MCF 10A (cell line): ENCODE measurements around the gene ATF7IP2. TPM values are rescaled to one million over a fixed set of nuclear protein-coding genes. Genes with fewer than 3 reads are reported as not detected.

Source experiments
- BruUV-seq: library from RNA; stranded (reverse); fragments of 400-500 nt; replicated peaks from 2 replicates; lab custom pipeline; 2021; lab: Mats Ljungman, UMichigan
- CTCF ChIA-PET: fragments of 300-600 bp; sonication (Branson Sonifier 250); formaldehyde crosslinking; extraction: SDS; loops from one replicate; lab custom pipeline; 2021; ENCODE audit warnings: antibody characterized with exemption, inconsistent platforms; lab: Yijun Ruan, JAX
- POLR2A ChIA-PET: fragments of 300-600, 350-650 bp; sonication (Branson Sonifier 250); formaldehyde crosslinking; extraction: SDS; loops from one replicate; lab custom pipeline; 2020; ENCODE audit warnings: antibody characterized with exemption, inconsistent platforms; lab: Yijun Ruan, JAX
- DNase-seq: peaks from one replicate; pipeline ENCODE4 v3.0.0-alpha.2; 2018; ENCODE audit not compliant: unreplicated experiment
- H3K27ac Mint-ChIP-seq: one replicate; pipeline ENCODE4 v1.8.0; 2022; ENCODE audit warnings: mild to moderate bottlenecking, low read depth, mixed read lengths; ENCODE audit not compliant: unreplicated experiment
- H3K27me3 Mint-ChIP-seq: one replicate; pipeline ENCODE4 v1.8.0; 2022; ENCODE audit warnings: mixed read lengths; ENCODE audit not compliant: insufficient read depth, unreplicated experiment
- H3K36me3 Mint-ChIP-seq: one replicate; pipeline ENCODE4 v1.8.0; 2022; ENCODE audit warnings: mild to moderate bottlenecking, moderate library complexity, mixed read lengths; ENCODE audit not compliant: insufficient read depth, unreplicated experiment
- H3K4me1 Mint-ChIP-seq: one replicate; pipeline ENCODE4 v1.8.0; 2022; ENCODE audit warnings: mixed read lengths; ENCODE audit not compliant: insufficient read depth, unreplicated experiment
- H3K4me3 Mint-ChIP-seq: one replicate; pipeline ENCODE4 v1.8.0; 2022; ENCODE audit warnings: mild to moderate bottlenecking, moderate library complexity, mixed read lengths; ENCODE audit not compliant: unreplicated experiment
- H3K9me3 Mint-ChIP-seq: one replicate; pipeline ENCODE4 v1.8.0; 2022; ENCODE audit warnings: mixed read lengths; ENCODE audit not compliant: unreplicated experiment
- CTCF ChIP-seq: fragments of 200-600 bp; IDR thresholded peaks from one replicate; pipeline ENCODE4 v1.8.0; 2022; ENCODE audit warnings: antibody characterized with exemption, mild to moderate bottlenecking; ENCODE audit not compliant: unreplicated experiment
- intact Hi-C: fragments of 100-400 bp; cut with micrococcal nuclease; formaldehyde crosslinking; loops from 2 replicates; pipeline ENCODE4 v1.14.1; 2022
- total RNA-seq: library from RNA; stranded (reverse); gene quantifications from 2 replicates; pipeline ENCODE4 v1.2.3, GENCODE V29; 2022

ATF7IP2 gene
- total RNA-seq, 1 experiment from 2014 or later: 6.5 TPM

GRCh38 chr16:10517868-10518267, 132.0 kb downstream of the ATF7IP2 start:
- no peak for DNase-seq
- no peaks in the 10 kb centered on the region for H3K36me3 Mint-ChIP-seq
- BruUV-seq: no TSS peak
- H3K27ac Mint-ChIP-seq: no peak overlapping the region
- peaks cover 6% of the 10 kb centered on the region for H3K4me1 Mint-ChIP-seq
- H3K4me3 Mint-ChIP-seq: no peak overlapping the region
- TF ChIP-seq CTCF: no peak
- intact Hi-C loops: no loop called here
- CTCF ChIA-PET: interaction anchor here (5.4 to 6.2 kb wide), 2 partner anchors 220 to 401 kb away, joined by 56 to 179 read pairs; no protein-coding TSS in a partner anchor
- H3K27me3 Mint-ChIP-seq: no peaks in the 10 kb centered on the region
- H3K9me3 Mint-ChIP-seq: no peaks in the 10 kb centered on the region
- POLR2A ChIA-PET: no interaction called here

- Mint-ChIP-seq H3K27me3 (no peaks in the 10 kb centered on the region), H3K27ac (no peak overlapping the region), H3K4me1 (peaks cover 6% of the 10 kb centered on the region), H3K4me3 (no peak overlapping the region), H3K36me3 (no peaks in the 10 kb centered on the region), H3K9me3 (no peaks in the 10 kb centered on the region)
- intact Hi-C loops: no loop called here
- TF ChIP-seq CTCF: no peak
- ChIA-PET CTCF (interaction anchor here (0.7 to 6.2 kb wide), 2 partner anchors 343 to 400 kb away, joined by 3 to 56 read pairs; no protein-coding TSS in a partner anchor), POLR2A (no interaction called here)
- BruUV-seq: no TSS peak
- no peak for DNase-seq
These were observed 132.7 kb downstream of the ATF7IP2 start for GRCh38 chr16:10518479-10519041.

DNA sequence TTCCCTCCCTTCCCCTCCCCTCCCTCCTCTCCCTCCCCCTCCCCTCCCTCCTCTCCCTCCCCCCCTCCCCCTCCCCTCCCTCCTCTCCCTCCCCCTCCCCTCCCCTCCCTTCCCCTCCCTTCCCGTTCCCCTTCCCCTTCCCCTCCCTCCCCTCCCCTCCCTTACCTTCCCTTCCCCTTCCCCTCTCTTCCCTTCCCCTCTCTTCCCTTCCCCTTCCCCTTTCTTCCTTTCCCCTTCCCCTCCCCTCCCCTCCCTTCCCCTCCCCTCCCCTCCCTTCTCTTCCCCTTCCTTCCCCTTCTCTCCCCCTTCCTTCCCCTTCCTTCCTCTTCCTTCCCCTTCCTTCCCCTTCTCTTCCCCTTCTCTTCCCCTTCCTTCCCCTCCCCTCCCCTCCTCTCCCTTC, 133.4 kb downstream of the ATF7IP2 start:
- Mint-ChIP-seq H3K36me3 (no peaks in the 10 kb centered on the region), H3K4me3 (no peak overlapping the region), H3K4me1 (peaks cover 6% of the 10 kb centered on the region), H3K27ac (no peak overlapping the region), H3K27me3 (no peaks in the 10 kb centered on the region), H3K9me3 (no peaks in the 10 kb centered on the region)
- no peak for TF ChIP-seq CTCF
- DNase-seq: no peak
- ChIA-PET CTCF (interaction anchor here (0.6 kb wide), 1 partner anchor 174 kb away, joined by 3 read pairs; no protein-coding TSS in a partner anchor), POLR2A (no interaction called here)
- BruUV-seq: no TSS peak
- intact Hi-C loops: no loop called here

DNA sequence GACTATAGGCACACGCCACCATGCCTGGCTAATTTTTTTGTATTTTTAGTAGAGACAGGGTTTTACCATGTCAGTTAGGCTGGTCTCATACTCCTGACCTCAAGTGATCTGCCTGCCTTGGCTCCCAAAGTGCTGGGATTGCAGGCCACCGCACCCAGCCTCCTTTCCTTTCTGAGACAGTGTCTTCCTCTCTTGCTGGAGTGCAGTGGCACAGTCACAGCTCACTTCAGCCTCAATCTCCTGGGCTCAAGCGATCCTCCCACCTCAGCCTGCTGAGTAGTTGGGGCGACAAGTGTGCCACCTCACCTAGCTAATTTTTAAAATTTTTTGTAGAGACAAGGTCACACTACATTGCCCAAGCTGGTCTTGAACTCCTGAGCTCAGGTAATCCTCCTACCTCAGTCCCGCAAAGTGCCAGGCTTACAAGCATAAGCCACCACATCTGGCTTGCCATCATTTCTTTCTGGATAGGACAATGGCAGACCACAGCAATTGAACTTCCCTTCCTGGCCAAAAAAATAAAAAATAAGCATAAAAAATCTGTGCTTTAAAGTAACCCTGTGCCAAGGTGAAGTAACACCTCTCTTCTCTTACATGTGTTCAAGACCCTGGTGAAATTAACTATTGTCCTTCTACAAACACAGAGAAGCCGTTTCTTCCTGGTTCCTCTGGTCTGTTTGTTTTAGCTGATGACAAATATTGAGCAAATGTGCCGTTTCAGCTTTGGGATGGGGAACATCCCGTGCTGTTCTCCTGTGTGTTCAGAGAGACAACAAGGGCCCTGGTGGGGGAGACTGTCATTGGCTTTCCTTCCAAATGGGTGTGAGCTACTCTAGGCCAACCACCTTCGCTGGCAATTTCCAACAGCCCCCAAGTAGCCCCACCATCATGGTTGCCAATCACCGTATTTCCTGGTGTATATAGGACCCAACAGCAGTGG, 134.3 kb downstream of the ATF7IP2 start:
- H3K27ac Mint-ChIP-seq: no peak overlapping the region
- intact Hi-C loops: no loop called here
- ChIA-PET CTCF (interaction anchor here (0.6 to 4.5 kb wide), 13 partner anchors 11 to 949 kb away, joined by 3 to 26 read pairs (median 3); partner anchors contain the start of gene EMP2), POLR2A (no interaction called here)
- no peak overlapping the region for H3K4me3 Mint-ChIP-seq
- no peaks in the 10 kb centered on the region for H3K4me1 Mint-ChIP-seq
- no peak for DNase-seq
- H3K9me3 Mint-ChIP-seq: no peaks in the 10 kb centered on the region
- no peak for TF ChIP-seq CTCF
- H3K36me3 Mint-ChIP-seq: no peaks in the 10 kb centered on the region
- no peaks in the 10 kb centered on the region for H3K27me3 Mint-ChIP-seq
- no TSS peak for BruUV-seq
